Activated T-cell treated with anti-CD3 and anti-CD28 coated beads for 24 hours (primary cell): ENCODE results near the gene MAML2.

ENCODE experiments used
- DNase-seq: peaks from one replicate; pipeline ENCODE4 v3.0.0-alpha.2; 2020; ENCODE audit warnings: low read depth

The MAML2 gene

GRCh38 chr11:96155627-96156378 is 187.2 kb downstream of the MAML2 start:
- peak; percentile 53 for DNase-seq

DNA sequence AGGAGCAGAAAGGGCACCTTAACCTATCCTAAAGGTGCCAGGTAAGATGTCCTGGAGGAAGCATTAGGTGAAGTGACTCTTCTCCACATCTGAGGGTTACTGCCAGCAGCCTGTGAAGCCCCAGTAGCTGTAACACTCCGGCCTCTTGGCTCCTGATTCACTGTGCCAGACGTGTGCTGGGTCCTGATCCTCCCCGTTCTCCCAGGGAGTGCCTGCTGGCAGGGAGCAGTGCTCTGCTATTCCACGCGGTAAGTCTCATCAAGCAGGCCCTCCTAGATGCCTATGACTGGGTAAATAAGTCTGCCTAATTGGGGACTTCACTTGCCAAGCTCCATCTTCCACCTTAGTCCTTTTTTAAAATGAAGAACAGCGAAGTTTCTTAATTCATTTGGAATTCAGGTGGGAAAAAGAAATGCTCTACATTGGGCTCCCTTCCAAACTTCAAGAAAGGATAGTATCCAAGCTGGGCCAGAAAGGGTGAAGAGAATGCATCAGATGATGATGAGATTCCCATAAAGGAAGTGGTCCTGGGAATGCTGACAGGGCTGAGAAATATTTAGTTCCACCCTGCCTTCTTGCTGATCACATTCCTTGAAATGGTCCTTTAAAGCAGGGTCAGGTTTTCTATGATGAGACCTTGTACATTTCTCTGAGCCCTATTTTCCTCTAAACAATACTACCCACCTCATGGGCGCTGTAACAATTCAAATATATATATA is 188.0 kb downstream of the MAML2 start:
- DNase-seq = no peak

GRCh38 chr11:96152623-96153022 is 190.4 kb downstream of the MAML2 start:
- no peak for DNase-seq

GRCh38 chr11:96151501-96151900 is 191.5 kb downstream of the MAML2 start:
- DNase-seq = no peak

DNA sequence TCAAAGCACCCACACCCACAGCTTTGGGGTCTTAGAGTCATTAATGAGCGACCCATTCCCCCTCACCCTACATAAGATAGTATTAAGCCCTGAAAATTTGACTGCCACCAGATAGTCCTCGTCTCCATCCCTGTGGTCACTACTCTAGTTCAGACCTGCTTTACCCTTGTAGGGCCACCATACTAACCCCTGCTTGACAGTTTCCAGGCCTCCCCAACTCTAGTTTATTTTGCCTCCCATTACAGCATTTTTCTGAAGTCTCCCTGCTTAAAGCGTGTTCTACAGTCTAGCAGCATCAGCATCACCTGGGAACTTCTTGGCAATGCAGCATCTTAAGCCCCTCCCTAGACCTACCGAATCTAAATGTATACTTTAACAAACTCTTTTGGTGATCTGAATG is 192.4 kb downstream of the MAML2 start:
- DNase-seq = no peak

- no peak for DNase-seq
Measured at GRCh38 chr11:96149743-96150555, 193.0 kb downstream of the MAML2 start.

GRCh38 chr11:96147906-96148486 is 195.0 kb downstream of the MAML2 start:
- no peak for DNase-seq

DNA sequence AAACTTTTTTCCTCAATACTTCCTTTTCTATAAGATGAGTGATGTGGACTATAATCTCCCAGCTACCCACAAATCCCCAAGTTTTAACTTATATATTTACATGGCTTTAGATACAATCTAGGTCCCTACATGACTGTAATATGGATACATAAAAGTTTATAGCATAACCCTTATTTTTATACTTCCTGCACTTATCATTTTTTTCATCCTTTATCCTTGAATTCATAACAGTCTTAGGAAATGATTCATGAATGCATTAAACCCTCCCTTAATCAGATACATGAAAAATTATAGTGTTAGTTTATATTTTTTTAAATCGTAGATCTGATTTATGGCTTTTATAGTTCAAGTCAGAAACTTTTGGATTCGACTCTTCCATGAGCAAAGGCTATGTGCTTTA is 195.8 kb downstream of the MAML2 start:
- DNase-seq = no peak

- no peak for DNase-seq
Measured at GRCh38 chr11:96146765-96147164, 196.2 kb downstream of the MAML2 start.

GRCh38 chr11:96145163-96145585 is 197.8 kb downstream of the MAML2 start:
- DNase-seq = no peak

DNA sequence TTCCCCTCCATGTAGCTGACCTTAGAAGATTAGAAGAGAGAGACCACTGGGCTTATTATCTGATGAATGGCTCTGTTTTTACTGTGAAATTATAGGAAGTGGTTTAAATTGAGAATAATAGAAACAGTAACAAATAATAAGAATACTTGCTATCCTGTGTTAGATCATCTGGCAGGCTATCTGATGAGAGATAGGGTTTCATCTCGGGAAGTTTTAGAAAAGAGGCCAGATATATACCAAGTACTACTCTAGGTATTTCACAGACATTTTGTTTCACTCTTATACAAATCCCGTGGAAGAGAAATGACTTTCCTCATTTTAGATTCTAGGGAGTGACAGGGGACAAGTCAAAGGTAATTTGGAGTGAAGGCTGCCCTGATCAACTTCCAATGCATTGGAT is 198.4 kb downstream of the MAML2 start:
- DNase-seq = no peak

- no peak for DNase-seq
Measured at GRCh38 chr11:96143041-96143521, 199.9 kb downstream of the MAML2 start.

DNA sequence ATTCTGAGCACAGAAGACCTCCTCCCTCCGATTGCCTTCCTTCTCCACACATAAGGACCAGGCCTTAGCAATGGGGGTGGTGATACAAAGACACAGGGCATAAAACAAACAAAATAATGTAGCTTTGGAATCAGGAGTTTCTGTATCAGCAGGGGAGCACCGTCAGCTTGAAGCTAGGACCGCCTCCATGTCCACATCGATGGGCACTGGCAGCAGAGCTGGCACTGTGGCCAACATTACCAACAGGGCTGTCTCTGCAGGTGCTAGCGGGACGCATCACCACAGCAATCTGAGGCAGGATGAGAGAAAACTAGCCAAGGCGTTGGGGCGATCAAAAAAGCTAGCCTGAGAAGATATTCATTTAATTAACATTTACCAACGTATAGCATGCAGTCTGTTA is 201.4 kb downstream of the MAML2 start:
- no peak for DNase-seq

DNA sequence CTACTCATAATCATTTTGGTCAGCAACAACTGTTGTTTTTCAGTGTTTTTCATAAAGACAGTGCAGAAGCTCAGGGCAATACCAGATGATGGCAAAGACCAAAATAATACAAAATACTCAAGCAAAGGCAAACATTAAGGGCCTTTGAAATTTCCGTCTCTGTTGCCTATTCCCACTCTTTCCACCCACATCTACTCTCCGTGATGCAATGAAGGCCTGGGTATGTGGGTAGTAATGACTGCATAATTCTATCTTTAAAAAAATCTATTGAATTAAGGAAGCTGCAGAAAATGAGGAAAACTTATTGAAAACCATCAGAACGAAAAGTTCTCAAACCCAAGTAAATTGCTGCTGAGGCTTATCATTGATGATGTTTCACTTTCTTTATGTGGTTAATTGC is 203.3 kb downstream of the MAML2 start:
- DNase-seq = no peak

GRCh38 chr11:96137373-96137772 is 205.6 kb downstream of the MAML2 start:
- DNase-seq = no peak

GRCh38 chr11:96136613-96137298 is 206.2 kb downstream of the MAML2 start:
- no peak for DNase-seq

DNA sequence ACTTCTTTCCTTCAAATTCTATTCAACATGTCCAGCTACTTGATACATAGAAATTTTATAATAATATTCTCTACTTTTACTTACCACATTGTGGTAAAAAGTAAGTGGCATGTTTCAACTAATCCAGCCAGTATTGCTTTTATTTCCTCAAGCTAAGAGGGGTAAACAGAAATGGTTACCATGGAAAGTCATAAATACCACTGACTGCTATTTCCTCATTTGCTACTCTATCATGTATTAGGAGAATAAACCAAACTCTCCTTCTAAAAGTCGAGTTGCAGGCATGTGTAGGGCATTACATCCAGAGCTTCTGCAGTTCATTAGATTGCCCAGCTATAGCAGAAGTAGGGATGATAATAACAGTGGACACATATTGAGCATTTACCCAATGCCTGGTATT is 208.4 kb downstream of the MAML2 start:
- no peak for DNase-seq

- no peak for DNase-seq
Measured at GRCh38 chr11:96132437-96132836, 210.6 kb downstream of the MAML2 start.

DNA sequence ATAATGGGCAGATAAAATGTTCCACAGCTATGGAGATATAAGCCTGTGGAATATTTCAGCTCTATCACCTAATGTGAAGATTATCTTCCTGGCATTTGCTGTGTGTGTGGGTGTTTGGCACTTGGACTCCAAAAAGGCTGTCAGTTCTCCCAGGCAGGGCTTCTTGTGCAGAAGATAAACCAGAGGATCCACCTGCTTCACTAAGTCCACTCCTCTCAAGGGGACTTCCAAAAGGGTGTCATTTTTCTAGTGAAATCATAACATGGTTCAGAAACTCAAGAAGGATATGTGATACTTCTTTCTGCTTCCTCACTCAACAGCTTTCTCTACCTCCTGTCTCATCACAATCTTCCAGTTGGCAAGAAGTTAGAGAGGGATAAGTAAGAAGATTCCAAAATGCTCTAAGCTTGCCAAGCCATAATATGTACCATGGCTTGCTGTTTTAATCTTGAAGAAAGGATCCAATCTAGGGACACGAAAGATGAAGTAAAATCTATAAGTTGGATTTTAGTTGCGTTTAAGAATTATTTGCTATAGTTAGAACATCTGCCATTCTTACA is 212.9 kb downstream of the MAML2 start:
- DNase-seq = no peak

- no peak for DNase-seq
Measured at GRCh38 chr11:96127596-96127959, 215.4 kb downstream of the MAML2 start.

GRCh38 chr11:96126917-96127595 is 215.9 kb downstream of the MAML2 start:
- no peak for DNase-seq
